Omental fat pad (tissue), 4 donors: ENCODE results near the gene HMCES. TPM values are rescaled to one million over a fixed set of nuclear protein-coding genes. Genes with fewer than 3 reads are reported as not detected.

Experiments used
- ATAC-seq: fragments of 150-250 bp; one replicate; pipeline ENCODE4 v1.9.1; 2016; ENCODE audit warnings: mild to moderate bottlenecking, moderate library complexity; ENCODE audit not compliant: low FRiP score
- DNase-seq: peaks from one replicate; pipeline ENCODE4 v3.0.0-alpha.2; 2019; ENCODE audit warnings: low spot score
- total RNA-seq, 4 donors: library from RNA; depleted of rRNA; stranded (reverse); fragments of >200 nt; gene quantifications; one replicate each; pipeline ENCODE4 v1.1.0, GENCODE V29; 2016
- TF ChIP-seq, protein P1 (sequence below), 3 donors: fragments of 450-650 bp; IDR thresholded peaks; one replicate each; pipeline ENCODE4 v1.5.1; 2016 to 2017; ENCODE audit warnings: antibody characterized with exemption in 3 of 3, mild to moderate bottlenecking in 3 of 3, moderate library complexity in 2 of 3

HMCES gene
- total RNA-seq, 4 donors from 2014 or later, result 25.9 to 30.3 (median 27.1) TPM

DNA sequence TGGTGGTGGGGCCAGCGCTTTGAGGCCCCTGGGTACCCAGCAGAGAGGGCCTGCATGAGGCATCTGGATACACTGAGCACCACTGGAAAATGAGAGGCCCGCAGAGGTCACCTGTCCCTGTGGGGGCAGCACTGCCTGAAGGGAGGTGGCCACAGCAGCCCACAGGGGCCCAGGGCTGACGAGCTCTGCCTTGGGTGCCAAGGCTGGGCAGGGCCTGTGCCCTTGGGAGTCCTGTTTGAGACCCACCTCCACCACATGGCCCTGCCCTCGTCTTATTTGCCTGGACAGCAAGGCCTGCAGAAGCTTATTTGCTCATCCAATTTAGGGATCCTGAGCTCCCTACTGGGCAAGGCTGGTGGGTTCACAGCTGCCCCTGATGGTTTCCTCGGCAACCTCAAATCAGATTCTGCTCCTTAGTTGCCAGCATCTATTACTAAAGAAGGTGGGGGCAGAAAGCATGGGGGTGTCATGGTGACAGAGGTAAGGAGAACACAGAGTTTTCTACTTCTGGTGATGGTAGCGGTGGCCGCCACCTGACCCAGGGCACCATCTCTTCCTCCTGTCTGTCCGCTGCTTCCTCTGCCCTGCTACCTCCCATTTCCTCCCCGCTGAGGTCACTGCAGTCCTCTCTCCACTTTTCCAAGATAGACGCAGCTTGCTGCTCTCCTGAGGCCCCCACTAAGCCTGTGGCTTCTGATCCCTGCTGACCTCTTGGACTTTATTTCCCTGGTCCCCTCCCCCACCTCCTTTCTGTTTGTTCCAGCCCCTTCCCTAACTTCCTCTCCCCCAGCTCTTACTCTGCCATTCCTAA lies 62.9 kb downstream of the HMCES start:
- TF ChIP-seq, protein P1, sequence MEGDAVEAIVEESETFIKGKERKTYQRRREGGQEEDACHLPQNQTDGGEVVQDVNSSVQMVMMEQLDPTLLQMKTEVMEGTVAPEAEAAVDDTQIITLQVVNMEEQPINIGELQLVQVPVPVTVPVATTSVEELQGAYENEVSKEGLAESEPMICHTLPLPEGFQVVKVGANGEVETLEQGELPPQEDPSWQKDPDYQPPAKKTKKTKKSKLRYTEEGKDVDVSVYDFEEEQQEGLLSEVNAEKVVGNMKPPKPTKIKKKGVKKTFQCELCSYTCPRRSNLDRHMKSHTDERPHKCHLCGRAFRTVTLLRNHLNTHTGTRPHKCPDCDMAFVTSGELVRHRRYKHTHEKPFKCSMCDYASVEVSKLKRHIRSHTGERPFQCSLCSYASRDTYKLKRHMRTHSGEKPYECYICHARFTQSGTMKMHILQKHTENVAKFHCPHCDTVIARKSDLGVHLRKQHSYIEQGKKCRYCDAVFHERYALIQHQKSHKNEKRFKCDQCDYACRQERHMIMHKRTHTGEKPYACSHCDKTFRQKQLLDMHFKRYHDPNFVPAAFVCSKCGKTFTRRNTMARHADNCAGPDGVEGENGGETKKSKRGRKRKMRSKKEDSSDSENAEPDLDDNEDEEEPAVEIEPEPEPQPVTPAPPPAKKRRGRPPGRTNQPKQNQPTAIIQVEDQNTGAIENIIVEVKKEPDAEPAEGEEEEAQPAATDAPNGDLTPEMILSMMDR (IDR thresholded peaks at IDR 0.05), result no peak
- DNase-seq, result no peak
- ATAC-seq, result no peak

DNA sequence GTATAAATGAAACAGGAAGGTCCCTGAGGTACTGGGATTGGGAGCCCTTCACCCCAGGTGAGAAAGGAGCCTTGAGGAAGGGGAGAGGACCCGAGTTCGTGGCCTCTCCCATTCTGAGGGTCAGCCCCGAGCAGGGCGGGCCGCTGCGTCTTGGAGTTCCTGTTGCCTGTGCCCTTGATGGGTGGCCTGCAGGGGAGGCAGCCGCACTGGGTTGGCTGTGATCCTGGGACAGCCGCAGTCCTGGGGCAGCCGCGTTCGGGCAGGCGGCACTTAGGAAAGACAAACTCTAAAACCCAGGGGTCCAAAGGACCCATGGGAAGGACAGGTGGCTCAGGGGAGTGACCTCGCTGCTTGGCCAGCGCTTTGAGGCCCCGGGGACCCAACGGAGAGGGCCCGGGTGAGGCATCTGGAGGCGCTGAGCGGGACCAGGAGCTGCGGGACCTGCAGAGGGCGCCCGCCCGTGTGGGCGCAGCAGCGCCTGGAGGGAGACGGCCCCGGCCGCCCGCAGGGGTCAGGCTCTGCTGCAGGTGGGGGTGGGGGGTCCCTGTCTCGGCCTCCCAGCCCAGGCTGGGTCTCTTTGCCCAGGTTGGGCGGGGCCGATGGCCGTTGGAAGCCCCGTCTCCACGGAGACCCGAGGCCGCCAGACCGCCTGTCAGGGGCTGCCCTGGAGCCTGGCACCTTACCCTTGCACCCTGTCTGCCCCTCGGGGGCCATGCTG lies 65.1 kb downstream of the HMCES start:
- TF ChIP-seq, protein P1 (IDR thresholded peaks at IDR 0.05), result no peak
- ATAC-seq (peak; percentile 68), DNase-seq (no peak)

DNA sequence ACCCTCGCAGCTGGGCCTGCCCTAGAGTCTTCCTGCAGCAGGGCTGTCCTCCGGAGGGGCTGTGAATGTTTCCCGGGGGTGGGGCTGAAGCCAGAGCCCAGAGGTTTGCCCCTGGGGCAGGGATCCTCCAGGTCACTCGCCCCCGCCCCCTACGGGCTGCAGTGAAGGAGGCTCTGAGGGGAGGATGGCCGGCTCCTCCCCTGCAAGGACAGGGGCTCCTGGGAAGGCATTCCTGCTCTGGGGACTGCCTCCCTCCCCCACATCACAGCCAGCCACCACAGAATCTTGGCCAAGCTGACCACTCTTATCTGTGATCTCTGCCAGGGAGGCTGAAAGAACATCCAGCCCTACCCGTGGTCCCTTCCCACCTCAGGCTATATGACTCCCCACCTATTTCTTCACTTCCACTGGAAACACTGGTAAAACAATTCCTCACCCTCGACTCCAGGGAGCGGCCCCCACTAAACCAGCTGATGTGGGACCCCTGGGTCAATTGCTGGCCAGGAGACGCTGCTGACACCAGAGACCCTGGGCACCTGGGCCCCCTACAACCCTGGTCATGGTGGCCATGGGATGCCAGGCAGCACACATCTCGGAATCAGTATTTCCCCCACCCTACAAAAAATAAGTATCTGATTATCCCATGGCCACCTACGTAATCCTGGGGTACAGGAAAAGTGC lies 66.0 kb downstream of the HMCES start:
- ATAC-seq, result no peak

DNA sequence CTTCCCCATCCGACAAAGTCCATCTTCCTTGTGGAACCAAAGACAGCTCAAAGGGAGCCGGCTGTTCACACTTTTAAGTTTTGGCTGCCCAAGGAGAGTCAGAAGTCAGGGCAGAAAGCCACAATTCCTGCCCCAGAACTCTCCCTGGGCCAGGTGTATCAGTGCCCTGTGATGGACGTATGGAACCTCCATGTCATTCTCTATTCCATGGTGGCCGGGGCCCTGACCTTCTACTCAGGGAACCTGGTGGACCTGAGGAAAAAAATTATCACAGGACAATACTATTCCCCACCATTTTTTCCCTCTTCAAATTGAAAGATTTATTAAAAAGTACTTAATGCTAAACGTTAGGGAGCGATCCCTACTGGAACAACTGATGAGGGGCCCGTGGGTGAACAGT lies 66.6 kb downstream of the HMCES start:
- TF ChIP-seq, protein P1 (IDR thresholded peaks at IDR 0.05), result no peak
- DNase-seq, result no peak
- ATAC-seq, result no peak

More for the DNA sequence above, 66.0 kb downstream of the HMCES start:
- DNase-seq, result no peak
- TF ChIP-seq, protein P1 (IDR thresholded peaks at IDR 0.05), result no peak

DNA sequence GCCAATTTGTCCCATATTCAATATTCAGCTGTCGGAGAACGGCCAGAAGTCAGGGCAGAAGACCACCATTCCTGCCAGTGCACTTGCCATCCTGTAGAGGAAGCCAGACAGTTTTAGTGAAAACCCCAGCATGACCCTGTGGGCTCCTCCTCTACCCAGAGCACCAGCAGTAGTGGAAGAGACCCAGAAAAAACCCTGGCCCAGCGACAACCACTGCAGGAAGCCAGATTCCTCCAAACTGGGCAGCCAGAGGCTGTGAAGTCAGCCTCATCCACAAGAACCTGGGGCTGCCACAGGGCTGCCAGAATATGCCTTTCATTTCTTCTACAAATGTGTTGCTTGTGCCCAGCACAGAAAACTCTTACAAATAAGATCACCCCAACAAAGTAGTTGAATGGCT lies 67.3 kb downstream of the HMCES start:
- no peak for ATAC-seq
- DNase-seq, result no peak
- TF ChIP-seq, protein P1 (IDR thresholded peaks at IDR 0.05), result no peak

DNA sequence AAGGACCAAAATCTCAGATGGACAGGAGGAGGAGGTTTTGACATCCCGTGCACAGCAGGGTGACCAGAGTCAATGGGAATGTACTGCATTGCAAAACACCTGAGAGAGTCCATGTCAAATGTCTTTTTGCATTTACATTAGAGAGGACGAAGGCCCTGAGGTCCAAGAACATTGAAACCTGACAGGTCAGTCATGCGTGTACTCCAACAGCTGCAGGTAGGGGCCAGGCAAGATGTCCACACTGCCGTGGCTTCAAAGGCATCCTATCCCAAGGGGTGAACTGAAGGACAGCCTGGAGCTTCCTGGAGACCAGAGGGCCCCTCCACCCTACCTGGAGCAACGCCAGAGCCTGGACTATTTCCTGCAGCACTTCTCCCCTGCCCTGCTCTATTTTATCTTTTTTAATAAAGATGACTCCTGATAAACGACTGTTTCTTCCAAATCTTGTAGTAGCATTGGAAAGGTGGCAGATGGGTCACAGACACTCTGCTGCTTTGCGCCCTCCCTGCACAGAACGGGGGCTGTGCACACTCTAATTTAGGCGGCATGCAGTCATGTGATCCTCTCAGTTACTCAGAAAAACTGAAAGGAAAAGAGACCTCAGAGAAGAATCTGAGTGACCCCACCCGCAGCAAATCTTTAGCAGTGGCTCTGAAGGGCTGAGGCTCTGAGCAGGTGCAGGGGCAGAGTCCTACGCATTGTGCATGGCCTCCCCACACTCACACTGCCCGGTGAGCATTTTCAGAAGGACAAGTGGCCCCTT lies 68.2 kb downstream of the HMCES start:
- DNase-seq, result no peak
- TF ChIP-seq, protein P1 (IDR thresholded peaks at IDR 0.05), result no peak
- ATAC-seq, result no peak
